Stimulated activated CD4-positive, alpha-beta T cell treated with anti-CD3 and anti-CD28 coated beads, TNF-alpha, amount 100 ng/mL, for 24 hours (primary cell): ENCODE measurements around the gene CHD9NB.

Experiments
- DNase-seq, 3 experiments: peaks; one replicate each; pipeline ENCODE4 v3.0.0-alpha.2; 2020; ENCODE audit warnings: low read depth in 3 of 3

CHD9NB gene

DNA sequence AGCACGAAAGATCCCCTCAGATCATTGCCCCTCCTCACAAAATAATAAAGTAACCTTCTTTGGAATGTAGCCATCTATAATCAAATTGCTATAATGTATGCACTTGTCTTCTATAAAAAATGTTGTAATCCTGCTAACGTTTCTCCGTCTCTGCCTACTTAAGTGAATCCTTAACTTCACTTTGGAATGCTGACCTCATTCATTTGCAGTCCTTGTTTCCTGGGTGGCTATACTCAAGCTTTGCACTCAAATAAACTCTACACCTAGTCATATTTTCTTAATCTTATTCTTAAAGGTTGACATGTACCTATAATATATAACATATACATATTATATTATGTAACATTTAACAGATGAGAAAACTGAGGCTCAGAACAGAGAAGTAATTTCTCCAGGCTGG, 22.7 kb downstream of the CHD9NB start:
- DNase-seq = no peak

- no peak for DNase-seq
Observed at GRCh38 chr16:53024045-53024444, 28.7 kb downstream of the CHD9NB start.

- DNase-seq = no peak
Observed at GRCh38 chr16:53022374-53022773, 30.3 kb downstream of the CHD9NB start.

- DNase-seq = no peak
Observed at GRCh38 chr16:53018834-53019416, 33.8 kb downstream of the CHD9NB start.

GRCh38 chr16:53014287-53014686, 38.4 kb downstream of the CHD9NB start:
- DNase-seq = no peak

GRCh38 chr16:53007095-53007494, 45.6 kb downstream of the CHD9NB start:
- DNase-seq = no peak

DNA sequence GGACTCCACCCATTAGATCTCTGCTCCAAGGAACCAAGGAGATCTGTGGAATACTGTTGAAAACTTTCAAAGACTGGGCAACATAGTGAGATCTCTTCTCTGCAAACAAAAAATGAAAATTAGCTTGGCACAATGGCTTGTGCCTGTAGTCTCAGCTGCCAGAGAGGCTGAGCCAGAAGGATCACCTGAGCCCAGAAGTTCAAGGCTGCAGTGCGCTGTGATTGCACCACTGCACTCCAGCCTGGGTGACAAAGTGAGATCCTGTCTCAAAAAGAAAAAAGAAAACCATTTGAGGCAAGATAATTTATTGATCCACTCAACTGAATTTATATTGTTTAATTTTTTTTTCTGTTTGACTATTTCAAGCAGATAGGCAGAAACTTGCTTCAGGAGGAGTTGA, 54.8 kb downstream of the CHD9NB start:
- DNase-seq = no peak

DNA sequence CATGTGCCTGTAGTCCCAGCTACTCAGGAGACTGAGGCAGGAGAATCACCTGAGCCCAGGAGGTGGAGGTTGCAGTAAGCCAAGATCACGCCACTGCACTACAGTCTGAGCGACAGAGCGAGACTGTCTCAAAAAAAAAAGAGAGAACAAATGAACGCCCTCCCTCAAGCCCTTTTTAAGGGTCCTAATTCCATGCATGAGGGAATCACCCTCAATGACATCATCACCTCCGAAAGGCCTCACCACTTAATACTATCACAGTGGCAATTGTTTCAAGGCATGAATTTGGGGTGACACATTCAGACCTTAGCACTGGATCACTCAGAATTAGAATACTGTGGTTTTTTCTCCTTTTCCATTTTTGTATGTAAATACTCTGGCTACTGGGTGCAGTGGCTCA, 57.8 kb downstream of the CHD9NB start:
- no peak for DNase-seq

DNA sequence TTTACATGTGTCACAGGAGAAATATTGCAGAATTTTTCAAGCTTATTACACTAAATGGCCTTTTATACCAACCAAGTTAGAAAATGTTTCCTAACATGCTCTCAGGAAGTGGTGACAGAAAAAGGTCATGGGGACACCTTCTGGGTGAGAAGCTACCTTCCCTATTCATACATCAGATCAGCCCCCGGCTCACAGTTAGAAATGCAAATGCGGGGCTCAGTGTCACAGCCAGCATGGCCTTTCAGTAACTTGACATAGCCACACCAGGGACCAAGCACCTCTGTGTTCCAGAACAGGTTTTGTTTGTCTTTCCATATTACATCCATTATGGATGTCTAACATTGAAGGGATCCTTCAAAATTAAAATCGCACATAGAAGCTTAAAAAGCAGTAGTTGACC, 59.5 kb downstream of the CHD9NB start:
- DNase-seq = no peak

DNA sequence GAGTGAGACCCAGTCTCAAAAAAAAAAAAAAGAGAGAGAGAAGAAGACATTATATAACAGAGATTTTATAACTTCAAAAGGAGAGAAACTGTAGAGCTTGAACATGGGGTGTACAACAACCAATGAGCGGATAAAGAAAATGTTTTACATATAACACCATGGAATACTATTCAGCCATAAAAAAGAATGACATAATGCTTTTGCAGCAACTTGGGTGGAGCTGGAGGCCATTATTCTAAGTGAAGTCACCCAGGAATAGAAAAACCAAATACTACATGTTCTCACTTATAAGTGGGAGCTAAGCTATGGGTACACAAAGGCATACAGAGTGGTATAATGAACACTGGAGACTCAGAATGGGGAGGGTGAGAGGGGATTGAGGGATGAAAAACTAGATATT, 61.1 kb downstream of the CHD9NB start:
- DNase-seq = no peak
